HepG2 (cell line): ENCODE results near the gene SCAF8. TPM values are rescaled to one million over a fixed set of nuclear protein-coding genes. Genes with fewer than 3 reads are reported as not detected.

ENCODE experiments used
- ATAC-seq: fragments of 200-7000 bp; cut with Tn5 transposase; 3 replicates; pipeline ENCODE4 v1.9.1; 2020; ENCODE audit warnings: mild to moderate bottlenecking, moderate library complexity
- BruUV-seq: library from RNA; stranded (reverse); fragments of 400-500 nt; replicated peaks from 2 replicates; lab custom pipeline; 2021; lab: Mats Ljungman, UMichigan
- CTCF ChIA-PET: fragments of 300-600 bp; formaldehyde crosslinking; extraction: SDS; loops from one replicate; lab custom pipeline; 2021; ENCODE audit warnings: low total read pairs, inconsistent platforms, low intra/inter-chr PET ratio; lab: Yijun Ruan, JAX
- POLR2A ChIA-PET: fragments of 350-600 bp; sonication (Branson Sonifier 250); formaldehyde crosslinking; loops from one replicate; lab custom pipeline; 2020; ENCODE audit warnings: antibody characterized with exemption, inconsistent platforms; lab: Yijun Ruan, JAX
- DNase-seq: peaks from one replicate; pipeline ENCODE4 v3.0.0-alpha.2; 2015; ENCODE audit warnings: low spot score
- FAIRE-seq: peaks from 3 replicates; lab custom pipeline; 2011; peaks lifted over from hg19 to GRCh38; lab: Jason Lieb, UNC
- H2AFZ ChIP-seq: one replicate; pipeline ENCODE4 v1.6.1; 2011; ENCODE audit warnings: low read length, inconsistent platforms
- H3K27ac ChIP-seq: fragments of 300-600 bp; 3 replicates; pipeline ENCODE4 v1.8.0; 2011; ENCODE audit warnings: mixed run types, mild to moderate bottlenecking, mixed read lengths, low read length, inconsistent platforms; ENCODE audit not compliant: insufficient read depth; ENCODE audit errors: extremely low read length
- H3K27me3 ChIP-seq, 2 experiments: fragments of 200-600 bp in 1 of 2; 2 replicates in 1 of 2; 3 replicates in 1 of 2; pipeline versions ENCODE4 v1.6.0 to v1.8.0; 2011; ENCODE audit warnings: low read length in 2 of 2, mild to moderate bottlenecking in 2 of 2, moderate library complexity in 2 of 2, inconsistent platforms in 1 of 2; ENCODE audit not compliant: insufficient read depth in 2 of 2, control insufficient read depth in 1 of 2
- H3K36me3 ChIP-seq, 2 experiments: fragments of 200-600 bp in 1 of 2; replicated peaks in 1 of 2; 2 replicates in 1 of 2; 3 replicates in 1 of 2; pipeline versions ENCODE4 v1.5.1 to v1.8.0; 2011; ENCODE audit warnings: low read length in 2 of 2, inconsistent platforms in 1 of 2; ENCODE audit not compliant: insufficient read depth in 2 of 2, control insufficient read depth in 1 of 2
- H3K4me1 ChIP-seq: 2 replicates; pipeline ENCODE4 v1.5.1; 2012; ENCODE audit warnings: low read length, inconsistent platforms; ENCODE audit not compliant: insufficient read depth
- H3K4me2 ChIP-seq: 2 replicates; pipeline ENCODE4 v1.6.0; 2011; ENCODE audit warnings: low read depth, low read length, inconsistent platforms
- H3K4me3 ChIP-seq, 3 experiments: fragments of 200-600 bp in 1 of 3; sonication (generic), shearing (Covaris generic) in 1 of 3; replicated peaks in 1 of 3; 2 replicates each; pipeline ENCODE4 v1.5.1; 2011 to 2016; ENCODE audit warnings: low read length in 3 of 3, inconsistent platforms in 2 of 3, low read depth in 2 of 3, mild to moderate bottlenecking in 2 of 3, control low read depth in 1 of 3, mixed read lengths in 1 of 3; ENCODE audit not compliant: insufficient read depth in 1 of 3
- H3K79me2 ChIP-seq: one replicate; pipeline ENCODE4 v1.6.1; 2011; ENCODE audit warnings: low read length, inconsistent platforms; ENCODE audit not compliant: insufficient read depth
- H3K9ac ChIP-seq: 2 replicates; pipeline ENCODE4 v1.6.0; 2011; ENCODE audit warnings: mild to moderate bottlenecking, low read depth, low read length, inconsistent platforms; ENCODE audit not compliant: insufficient read depth
- H3K9me3 ChIP-seq: 2 replicates; pipeline ENCODE4 v1.5.1; 2012; ENCODE audit warnings: mild to moderate bottlenecking, low read length
- H4K20me1 ChIP-seq: 2 replicates; pipeline ENCODE4 v1.6.0; 2011; ENCODE audit warnings: inconsistent platforms, mild to moderate bottlenecking, low read length, moderate library complexity; ENCODE audit not compliant: insufficient read depth
- ARID2 ChIP-seq: sonication (generic); formaldehyde crosslinking; IDR thresholded peaks from 2 replicates; pipeline ENCODE4 v1.8.1; 2022; ENCODE audit warnings: mild to moderate bottlenecking, missing genetic modification reagents, borderline replicate concordance
- ARNT ChIP-seq: fragments of 450-650 bp; IDR thresholded peaks from 2 replicates; pipeline ENCODE4 v1.6.1; 2017
- DR1 ChIP-seq: sonication (generic); formaldehyde crosslinking; IDR thresholded peaks from 2 replicates; pipeline ENCODE4 v1.8.0; 2021; ENCODE audit warnings: mild to moderate bottlenecking, missing genetic modification reagents, inconsistent platforms
- HMGXB4 ChIP-seq, 2 experiments: sonication (generic) in 1 of 2; formaldehyde crosslinking in 1 of 2; IDR thresholded peaks; 2 replicates each; pipeline versions ENCODE4 v1.4.0 to v1.6.1; 2018 to 2020; ENCODE audit warnings: missing genetic modification reagents in 2 of 2, borderline replicate concordance in 1 of 2, low read depth in 1 of 2, mild to moderate bottlenecking in 1 of 2, missing biosample characterization in 1 of 2
- IKZF5 ChIP-seq: IDR thresholded peaks from 2 replicates; pipeline ENCODE4 v1.6.1; 2018; ENCODE audit warnings: missing genetic modification reagents, mild to moderate bottlenecking, missing compliant biosample characterization
- KDM4B ChIP-seq: sonication (generic); formaldehyde crosslinking; IDR thresholded peaks from 2 replicates; pipeline ENCODE4 v1.4.0; 2020; ENCODE audit warnings: missing genetic modification reagents
- NFKB2 ChIP-seq: sonication (generic); formaldehyde crosslinking; IDR thresholded peaks from 2 replicates; pipeline ENCODE4 v1.4.0; 2020; ENCODE audit warnings: missing genetic modification reagents, borderline replicate concordance
- ZBTB39 ChIP-seq: sonication (generic); formaldehyde crosslinking; IDR thresholded peaks from 2 replicates; pipeline ENCODE4 v1.5.0; 2020; ENCODE audit warnings: missing genetic modification reagents
- ZNF10 ChIP-seq: sonication (generic); formaldehyde crosslinking; IDR thresholded peaks from 2 replicates; pipeline ENCODE4 v1.4.0; 2020; ENCODE audit warnings: mild to moderate bottlenecking, low read depth, missing genetic modification reagents, borderline replicate concordance
- ZNF777 ChIP-seq: sonication (generic); formaldehyde crosslinking; IDR thresholded peaks from 2 replicates; pipeline ENCODE4 v1.4.0; 2020; ENCODE audit warnings: missing genetic modification reagents
- WGBS: methylation state at CpG from one replicate; pipeline ENCODE4 v1.1.6; 2017; ENCODE audit warnings: low lambda C conversion rate; 5-methylcytosine and 5-hydroxymethylcytosine counted together
- in situ Hi-C: cut with HindIII; loops from 2 replicates; pipeline ENCODE4 v1.10.0; 2017; ENCODE audit warnings: low pct_unique_long_range_greater_than_20kb; ENCODE audit not compliant: extremely low pct_ligation_motif_present
- intact Hi-C: fragments of 100-400 bp; cut with micrococcal nuclease; formaldehyde crosslinking; loops from one replicate; pipeline ENCODE4 v1.10.0; 2022; ENCODE audit not compliant: unreplicated experiment
- polyA plus RNA-seq, 8 experiments: library from polyadenylated mRNA; depleted of rRNA in 3 of 8; stranded (reverse) in 7 of 8; unstranded in 1 of 8; fragments of >200 nt; fragmentation: Illumina TruSeq in 4 of 8; extraction: Trizol in 4 of 8; gene quantifications; 2 replicates each; pipeline versions ENCODE4 v1.2.1 to v1.2.3, GENCODE V29; 2011 to 2016; ENCODE audit warnings: low read depth in 4 of 8, missing spikeins in 1 of 8, mixed read lengths in 1 of 8; ENCODE audit not compliant: insufficient read depth in 1 of 8
- total RNA-seq, 5 experiments: library from RNA; depleted of rRNA; stranded (reverse); fragments of >200 nt; fragmentation: Illumina TruSeq; extraction: Trizol; gene quantifications; 2 replicates each; pipeline ENCODE4 v1.2.3, GENCODE V29; 2016; ENCODE audit warnings: low read depth in 1 of 5

Gene SCAF8
- total and polyA plus RNA-seq, 2 of the 13 experiments (the other 11 are each of a cell fraction or from before 2014, with no cell fraction given), result 15.3 to 40.8 TPM

GRCh38 chr6:154721460-154721859 lies 11.8 kb upstream of the SCAF8 start:
- ChIA-PET POLR2A (no interaction called here), CTCF (no interaction called here)
- H3K36me3 ChIP-seq, result no peaks in the 10 kb centered on the region
- no peaks in the 10 kb centered on the region for H3K4me1 ChIP-seq
- FAIRE-seq (no peak), ATAC-seq (no peak), DNase-seq (no peak)
- intact Hi-C loops (no loop called here), in situ Hi-C loops (no loop called here)
- H2AFZ ChIP-seq, result no peak overlapping the region
- H3K79me2 ChIP-seq, result no peaks in the 10 kb centered on the region
- H3K4me3 ChIP-seq, result no peak overlapping the region
- H3K27ac ChIP-seq, result no peak overlapping the region
- H3K9me3 ChIP-seq, result peaks cover 10% of the 10 kb centered on the region
- no TSS peak for BruUV-seq
- no peak overlapping the region for H3K9ac ChIP-seq
- TF ChIP-seq ZNF777 (CRISPR knock-in tag), result no peak
- no peak for TF ChIP-seq ARID2 (CRISPR knock-in tag)
- TF ChIP-seq KDM4B (CRISPR knock-in tag), result no peak
- no peak for TF ChIP-seq ZBTB39
- TF ChIP-seq ARNT, result no peak
- no peak for TF ChIP-seq IKZF5
- no peak for TF ChIP-seq HMGXB4 (CRISPR knock-in tag; IDR thresholded peaks at IDR 0.05; ENCODE audit: borderline replicate concordance in 1 of 2, low read depth in 1 of 2)
- no peak for TF ChIP-seq ZNF10
- TF ChIP-seq NFKB2 (CRISPR knock-in tag), result no peak
- no peak for TF ChIP-seq DR1 (CRISPR knock-in tag)
- no peaks in the 10 kb centered on the region; a peak in 1 of 5 replicates for H3K27me3 ChIP-seq
- H3K4me2 ChIP-seq, result no peak overlapping the region
- H4K20me1 ChIP-seq, result no peaks in the 10 kb centered on the region
- WGBS, result 55% methylated on average over 6 of the region's 6 CpGs
